Mesenchymal stem cell (in vitro differentiated cells and primary cell): ENCODE results near the gene RBBP8NL.

Source experiments
- DNase-seq: peaks from one replicate; pipeline ENCODE4 v3.0.0-alpha.2; 2013
- H2AFZ ChIP-seq: one replicate; pipeline ENCODE4 v1.6.1; 2013; ENCODE audit warnings: low read depth, mild to moderate bottlenecking, control low read depth, inconsistent platforms, low read length, moderate library complexity
- H2AK5ac ChIP-seq: 2 replicates; pipeline ENCODE4 v1.6.1; 2013; ENCODE audit warnings: low read length, moderate library complexity, mild to moderate bottlenecking, inconsistent platforms; ENCODE audit not compliant: severe bottlenecking
- H2BK120ac ChIP-seq: one replicate; pipeline ENCODE4 v1.6.1; 2013; ENCODE audit warnings: low read depth, mild to moderate bottlenecking, inconsistent platforms, low read length, moderate library complexity
- H2BK12ac ChIP-seq, 2 experiments: one replicate each; pipeline ENCODE4 v1.6.1; 2013; ENCODE audit warnings: inconsistent platforms in 2 of 2, low read length in 2 of 2, mild to moderate bottlenecking in 2 of 2, moderate library complexity in 2 of 2, control low read depth in 1 of 2
- H2BK15ac ChIP-seq: one replicate; pipeline ENCODE4 v1.6.1; 2013; ENCODE audit warnings: mild to moderate bottlenecking, low read depth, inconsistent platforms; ENCODE audit not compliant: poor library complexity, severe bottlenecking
- H2BK5ac ChIP-seq: 2 replicates; pipeline ENCODE4 v1.6.1; 2013; ENCODE audit warnings: low read depth, mild to moderate bottlenecking, low read length, control low read depth, inconsistent platforms; ENCODE audit not compliant: poor library complexity, severe bottlenecking
- H3K14ac ChIP-seq, 2 experiments: one replicate each; pipeline ENCODE4 v1.6.1; 2013; ENCODE audit warnings: inconsistent platforms in 2 of 2, low read length in 2 of 2, control low read depth in 1 of 2, mild to moderate bottlenecking in 1 of 2, moderate library complexity in 1 of 2
- H3K18ac ChIP-seq, 2 experiments: one replicate each; pipeline ENCODE4 v1.6.1; 2013; ENCODE audit warnings: inconsistent platforms in 2 of 2, low read length in 2 of 2, control low read depth in 1 of 2, low read depth in 1 of 2, mild to moderate bottlenecking in 1 of 2
- H3K23ac ChIP-seq, 2 experiments: one replicate each; pipeline ENCODE4 v1.6.1; 2013; ENCODE audit warnings: inconsistent platforms in 2 of 2, low read length in 2 of 2, mild to moderate bottlenecking in 2 of 2, moderate library complexity in 2 of 2, control low read depth in 1 of 2
- H3K27ac ChIP-seq: 2 replicates; pipeline ENCODE4 v1.5.1; 2013; ENCODE audit warnings: mild to moderate bottlenecking, moderate library complexity, low read length, control low read depth, inconsistent platforms; ENCODE audit not compliant: poor library complexity, severe bottlenecking
- H3K27me3 ChIP-seq, 2 experiments: 2 replicates each; pipeline versions ENCODE4 v1.6.1 to v1.7.0; 2013; ENCODE audit warnings: low read length in 2 of 2, mild to moderate bottlenecking in 2 of 2, moderate library complexity in 2 of 2, control low read depth in 1 of 2, inconsistent platforms in 1 of 2; ENCODE audit not compliant: control insufficient read depth in 1 of 2, insufficient read depth in 1 of 2
- H3K36me3 ChIP-seq, 2 experiments: 2 replicates each; pipeline versions ENCODE4 v1.6.1 to v1.7.0; 2013; ENCODE audit warnings: low read length in 2 of 2, control low read depth in 1 of 2, inconsistent platforms in 1 of 2, low read depth in 1 of 2, mild to moderate bottlenecking in 1 of 2; ENCODE audit not compliant: insufficient read depth in 2 of 2, control insufficient read depth in 1 of 2
- H3K4ac ChIP-seq, 2 experiments: one replicate each; pipeline ENCODE4 v1.6.1; 2013; ENCODE audit warnings: inconsistent platforms in 2 of 2, low read length in 2 of 2, mild to moderate bottlenecking in 2 of 2, moderate library complexity in 2 of 2, control low read depth in 1 of 2, low read depth in 1 of 2
- H3K4me1 ChIP-seq: 2 replicates; pipeline ENCODE4 v1.6.1; 2013; ENCODE audit warnings: low read depth, low read length, control low read depth; ENCODE audit not compliant: control insufficient read depth, insufficient read depth
- H3K4me2 ChIP-seq: 2 replicates; pipeline ENCODE4 v1.6.1; 2013; ENCODE audit warnings: low read length, mild to moderate bottlenecking, inconsistent platforms; ENCODE audit not compliant: poor library complexity, severe bottlenecking
- H3K4me3 ChIP-seq, 2 experiments: 2 replicates each; pipeline versions ENCODE4 v1.5.1 to v1.7.0; 2013; ENCODE audit warnings: low read length in 2 of 2, mild to moderate bottlenecking in 2 of 2, control low read depth in 1 of 2, low read depth in 1 of 2; ENCODE audit not compliant: insufficient read depth in 1 of 2
- H3K79me1 ChIP-seq: replicated peaks from 2 replicates; pipeline ENCODE4 v1.6.1; 2013; ENCODE audit warnings: mild to moderate bottlenecking, control low read depth, low read length, inconsistent platforms; ENCODE audit not compliant: poor library complexity, severe bottlenecking
- H3K9ac ChIP-seq: 2 replicates; pipeline ENCODE4 v1.7.0; 2013; ENCODE audit warnings: mild to moderate bottlenecking, low read length, moderate library complexity
- H3K9me3 ChIP-seq: 2 replicates; pipeline ENCODE4 v1.7.0; 2013; ENCODE audit warnings: mild to moderate bottlenecking, low read length; ENCODE audit not compliant: control insufficient read depth
- H4K8ac ChIP-seq: one replicate; pipeline ENCODE4 v1.6.1; 2013; ENCODE audit warnings: inconsistent platforms, mild to moderate bottlenecking, low read length, moderate library complexity
- H4K91ac ChIP-seq: one replicate; pipeline ENCODE4 v1.6.1; 2013; ENCODE audit warnings: mild to moderate bottlenecking, low read length, inconsistent platforms
- WGBS: methylation state at CpG from one replicate; pipeline ENCODE4 v1.1.7; 2013; ENCODE audit warnings: mixed read lengths; 5-methylcytosine and 5-hydroxymethylcytosine counted together

The RBBP8NL gene

DNA sequence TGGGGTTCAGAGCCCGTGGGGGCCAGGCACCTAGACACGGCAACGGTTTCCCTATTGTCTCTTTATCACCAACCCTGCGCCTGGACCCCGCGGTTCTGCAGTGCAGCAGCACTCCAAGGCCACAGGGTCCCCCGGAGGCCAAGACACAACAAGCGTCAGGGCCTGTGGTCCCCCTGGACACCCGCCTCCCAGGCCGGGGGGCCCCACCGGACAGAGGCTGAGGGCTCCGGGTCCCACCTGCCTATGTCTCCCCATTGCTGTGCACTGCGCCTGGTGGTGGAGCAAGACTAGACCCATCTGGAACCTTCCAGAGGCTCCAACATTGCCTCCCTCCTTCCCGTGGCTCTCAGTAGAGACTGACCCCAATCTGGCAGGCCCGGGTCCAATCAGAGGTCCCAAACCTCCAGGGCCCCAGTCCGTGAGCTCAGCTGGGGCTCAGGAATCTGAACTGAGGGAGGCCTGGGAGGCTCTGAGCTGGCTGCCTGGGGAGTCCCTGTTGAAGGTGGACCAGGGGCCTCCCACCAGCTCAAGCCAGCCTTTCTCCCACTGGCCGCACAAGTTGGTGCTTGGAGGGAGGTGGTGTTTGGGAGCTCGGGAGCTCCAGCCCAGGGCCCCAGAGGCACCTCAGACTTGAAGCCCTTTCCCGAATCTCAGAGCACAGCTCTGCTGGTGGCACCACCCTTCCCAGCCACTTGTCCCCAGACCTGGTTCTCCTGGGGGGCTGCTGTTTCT lies 39.6 kb upstream of the RBBP8NL start:
- no peaks in the 10 kb centered on the region for H3K4me1 ChIP-seq
- no peak overlapping the region for H3K14ac ChIP-seq
- no peak overlapping the region for H2AFZ ChIP-seq
- no peak overlapping the region for H3K18ac ChIP-seq
- no peak overlapping the region for H3K23ac ChIP-seq
- H3K9ac ChIP-seq = no peak overlapping the region
- H3K79me1 ChIP-seq = no peaks in the 10 kb centered on the region
- no peak overlapping the region for H2AK5ac ChIP-seq
- H2BK12ac ChIP-seq = no peak overlapping the region
- no peak overlapping the region for H3K4me2 ChIP-seq
- H4K91ac ChIP-seq = no peak overlapping the region
- H3K27ac ChIP-seq = no peak overlapping the region
- no peak overlapping the region for H2BK15ac ChIP-seq
- H3K4me3 ChIP-seq = no peak overlapping the region
- no peaks in the 10 kb centered on the region for H3K9me3 ChIP-seq
- no peak overlapping the region for H3K4ac ChIP-seq
- H2BK5ac ChIP-seq = no peak overlapping the region
- no peaks in the 10 kb centered on the region for H3K36me3 ChIP-seq
- no peak overlapping the region for H2BK120ac ChIP-seq
- H4K8ac ChIP-seq = no peak overlapping the region
- DNase-seq = no peak
- 84% methylated on average over 19 of the region's 19 CpGs for WGBS
- peaks cover 29 to 65% of the 10 kb centered on the region in 2 experiments for H3K27me3 ChIP-seq

DNA sequence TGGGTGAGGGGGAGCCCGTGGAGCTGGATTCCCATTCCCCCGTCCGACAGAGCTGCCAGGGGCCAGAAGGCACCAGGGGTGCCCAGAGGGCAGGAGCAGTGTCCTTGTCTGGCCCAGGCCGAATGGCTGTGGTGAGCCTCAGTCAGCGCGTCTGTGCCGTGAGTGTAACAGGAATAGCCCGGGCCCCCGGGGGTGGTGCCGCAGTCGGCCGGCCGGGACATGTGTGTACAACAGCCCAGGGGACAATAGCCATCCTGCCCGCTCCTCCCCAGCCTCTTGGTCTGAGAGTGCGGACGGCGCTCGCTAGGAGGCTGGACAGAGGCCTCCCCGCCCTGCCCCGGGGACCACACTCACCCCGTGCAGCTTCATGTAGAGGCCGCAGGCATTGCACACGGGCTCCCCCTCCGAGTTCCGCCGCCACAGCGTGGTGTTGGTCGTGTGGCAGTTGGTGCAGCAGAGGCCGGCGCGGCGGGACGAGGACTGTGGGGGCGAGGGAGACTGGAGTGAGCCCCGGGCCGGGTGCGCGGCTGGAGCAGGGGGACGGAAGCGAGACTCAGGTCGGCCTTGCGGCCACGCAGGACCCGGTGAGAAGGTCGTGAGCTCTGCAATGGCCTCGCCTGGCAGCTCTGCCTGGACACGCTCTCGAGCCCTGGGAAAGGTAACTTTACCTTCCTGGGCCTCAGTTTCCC lies 38.9 kb upstream of the RBBP8NL start:
- Histone ChIP-seq H4K91ac (no peak overlapping the region), H3K9ac (no peak overlapping the region), H3K14ac (no peak overlapping the region), H3K9me3 (no peaks in the 10 kb centered on the region), H3K4me1 (no peaks in the 10 kb centered on the region), H4K8ac (no peak overlapping the region), H2AK5ac (no peak overlapping the region), H3K79me1 (no peaks in the 10 kb centered on the region), H3K4me2 (no peak overlapping the region), H3K18ac (no peak overlapping the region), H3K27ac (no peak overlapping the region), H3K4me3 (no peak overlapping the region), H2BK120ac (no peak overlapping the region), H3K23ac (no peak overlapping the region), H2AFZ (no peak overlapping the region), H3K4ac (no peak overlapping the region), H2BK15ac (no peak overlapping the region), H3K36me3 (no peaks in the 10 kb centered on the region), H2BK5ac (no peak overlapping the region), H2BK12ac (no peak overlapping the region), H3K27me3 (peaks cover 27 to 66% of the 10 kb centered on the region in 2 experiments)
- WGBS = 89% methylated on average over 48 of the region's 48 CpGs
- no peak for DNase-seq

DNA sequence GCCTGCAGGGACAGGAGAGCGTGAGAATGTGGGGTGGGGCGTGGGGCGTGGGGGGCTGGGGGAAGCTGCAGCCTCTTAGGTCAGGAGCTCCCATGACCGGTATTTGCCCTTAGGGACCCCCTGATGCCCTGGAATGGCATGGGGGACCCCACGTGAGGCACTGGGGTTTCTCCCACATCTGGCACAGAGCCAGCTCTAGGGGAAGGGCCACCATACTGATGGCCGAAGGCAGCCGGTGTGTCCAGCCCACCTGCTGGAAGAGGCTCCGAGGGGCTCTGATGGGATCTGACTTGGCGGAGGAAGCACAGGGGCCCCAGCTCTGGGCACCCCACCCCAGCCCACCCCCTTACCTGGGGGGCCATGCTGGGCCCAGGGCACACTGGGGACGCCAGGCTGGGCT lies 37.7 kb upstream of the RBBP8NL start:
- no peak overlapping the region for H4K8ac ChIP-seq
- 84% methylated on average over 10 of the region's 10 CpGs for WGBS
- DNase-seq = no peak

DNA sequence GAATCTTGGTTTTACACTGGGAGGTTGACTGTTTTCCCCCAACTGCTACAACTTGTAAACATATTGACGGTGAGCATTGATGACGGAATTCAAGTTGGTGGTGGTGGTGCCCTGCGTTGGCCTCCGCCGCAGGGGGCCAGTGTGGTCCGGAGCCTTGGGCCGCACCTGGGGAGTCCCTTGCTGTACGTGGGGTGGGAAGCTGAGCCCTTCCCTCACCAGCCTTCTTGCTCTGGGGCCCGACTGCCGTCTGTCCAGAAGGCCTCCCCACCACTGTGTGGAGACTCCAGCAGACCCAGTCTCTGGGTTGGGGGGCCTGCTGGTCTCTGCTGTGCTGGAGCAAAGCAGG lies 37.1 kb upstream of the RBBP8NL start:
- no peak overlapping the region for H2BK12ac ChIP-seq
- no peak overlapping the region for H2AK5ac ChIP-seq
- H3K23ac ChIP-seq = no peak overlapping the region
- H3K18ac ChIP-seq = no peak overlapping the region
- 86% methylated on average over 10 of the region's 10 CpGs for WGBS
- H3K4me3 ChIP-seq = no peak overlapping the region
- H3K4me2 ChIP-seq = no peak overlapping the region
- no peak overlapping the region for H2BK15ac ChIP-seq
- no peaks in the 10 kb centered on the region for H3K36me3 ChIP-seq
- H4K8ac ChIP-seq = no peak overlapping the region
- no peak overlapping the region for H4K91ac ChIP-seq
- no peaks in the 10 kb centered on the region for H3K79me1 ChIP-seq
- H3K4ac ChIP-seq = no peak overlapping the region
- no peak overlapping the region for H2AFZ ChIP-seq
- no peak overlapping the region for H3K9ac ChIP-seq
- H3K9me3 ChIP-seq = no peaks in the 10 kb centered on the region
- peaks cover 14 to 63% of the 10 kb centered on the region in 2 experiments for H3K27me3 ChIP-seq
- H2BK120ac ChIP-seq = no peak overlapping the region
- H2BK5ac ChIP-seq = no peak overlapping the region
- DNase-seq = no peak
- no peaks in the 10 kb centered on the region for H3K4me1 ChIP-seq
- H3K27ac ChIP-seq = no peak overlapping the region
- no peak overlapping the region for H3K14ac ChIP-seq

More for the DNA sequence above, 37.7 kb upstream of the RBBP8NL start:
- Histone ChIP-seq H2BK120ac (no peak overlapping the region), H3K14ac (no peak overlapping the region), H3K27me3 (peaks cover 20 to 64% of the 10 kb centered on the region in 2 experiments), H3K4me3 (no peak overlapping the region), H3K79me1 (no peaks in the 10 kb centered on the region), H3K9me3 (no peaks in the 10 kb centered on the region), H3K4ac (no peak overlapping the region), H3K36me3 (no peaks in the 10 kb centered on the region), H3K18ac (no peak overlapping the region), H4K91ac (no peak overlapping the region), H3K9ac (no peak overlapping the region), H3K23ac (no peak overlapping the region), H2AK5ac (no peak overlapping the region), H2BK5ac (no peak overlapping the region), H2BK12ac (no peak overlapping the region), H3K4me2 (no peak overlapping the region), H2BK15ac (no peak overlapping the region), H3K27ac (no peak overlapping the region), H2AFZ (no peak overlapping the region), H3K4me1 (no peaks in the 10 kb centered on the region)
